ENCODE results near the gene EFNA3.

EFNA3 gene

DNA sequence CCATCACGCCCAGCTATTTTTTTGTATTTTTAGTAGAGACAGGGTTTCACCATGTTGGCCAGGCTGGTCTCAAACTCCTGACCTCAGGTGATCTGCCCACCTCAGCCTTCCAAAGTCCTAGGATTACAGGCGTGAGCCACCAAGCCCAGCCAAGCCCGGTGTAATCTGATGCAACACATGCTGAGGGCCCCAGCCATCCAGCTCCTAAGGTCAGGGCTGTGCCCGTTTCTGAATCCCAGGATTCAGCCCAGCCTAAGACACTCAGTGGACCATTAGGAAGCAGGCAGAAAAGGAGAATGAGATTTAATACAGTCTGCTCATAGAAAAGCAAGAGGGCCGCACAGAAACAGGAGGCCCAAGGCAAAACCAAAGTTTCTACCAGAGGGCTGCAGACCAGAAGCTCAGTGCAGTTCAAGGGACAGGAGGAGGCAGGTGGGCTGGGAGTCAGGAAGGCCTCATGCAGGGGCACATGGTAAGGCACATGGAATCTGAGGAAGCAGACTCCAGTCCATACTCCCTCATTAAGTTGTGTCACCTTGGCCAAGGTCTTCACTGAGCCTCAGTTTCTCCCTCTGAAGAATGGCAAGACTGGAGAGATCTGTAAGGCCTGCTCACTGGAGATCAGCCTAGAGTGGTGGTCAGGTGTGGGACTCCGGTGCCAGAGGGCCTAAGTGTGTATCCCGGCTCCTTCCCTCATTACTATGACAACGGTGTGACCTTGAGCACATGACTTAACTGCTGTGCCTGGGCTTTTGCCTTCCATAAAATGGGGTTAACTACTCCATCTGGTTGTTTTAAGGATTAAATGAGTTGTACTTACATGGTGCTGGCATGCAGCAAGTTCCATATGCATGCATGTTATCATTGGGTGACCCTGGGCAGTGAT lies 29.9 kb upstream of the EFNA3 start:
- no peak for DNase-seq (ENCODE audit: low spot score)

DNA sequence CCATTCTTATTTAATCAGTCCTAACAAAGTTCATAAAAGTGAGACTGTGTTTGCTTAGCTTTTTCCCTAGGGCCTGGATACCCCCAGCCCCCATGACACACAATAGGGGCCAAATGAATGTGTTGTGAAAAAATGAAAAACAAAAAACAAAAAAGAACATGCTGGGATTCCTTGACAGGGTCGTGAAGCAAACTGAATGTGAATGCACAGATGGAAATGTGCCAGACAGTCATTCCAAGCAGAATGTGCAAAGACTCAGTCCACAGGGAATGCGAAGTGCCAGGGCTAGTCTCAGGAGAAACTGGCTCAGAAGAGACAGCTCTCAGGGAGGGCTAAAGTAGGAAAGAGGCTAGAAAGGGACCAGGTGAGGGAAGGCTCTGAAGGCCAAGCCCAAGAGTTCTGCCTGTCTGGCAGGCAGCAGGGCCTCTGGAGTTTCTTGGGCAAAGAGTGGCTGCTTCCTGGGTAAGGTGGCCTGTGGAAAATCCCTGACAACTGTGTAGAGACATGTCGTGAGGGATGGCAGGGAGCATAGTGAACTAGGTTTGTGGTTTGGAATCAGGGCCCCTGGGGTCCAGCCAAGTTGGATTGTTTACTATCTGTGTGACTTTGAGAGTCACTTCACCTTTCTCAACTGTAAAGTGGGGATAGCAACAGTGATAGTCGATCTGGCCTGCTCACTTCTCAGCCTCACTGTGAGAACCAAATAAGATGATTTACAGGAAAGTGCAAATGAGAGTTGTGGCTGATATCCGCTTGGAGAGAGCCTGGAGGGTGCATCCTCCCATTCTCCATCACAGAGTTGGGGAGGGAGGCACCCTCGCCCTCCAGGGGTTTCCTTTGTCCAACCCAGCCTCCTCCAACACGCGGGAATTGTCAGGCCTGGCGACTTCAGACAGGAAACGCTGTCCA lies 28.7 kb upstream of the EFNA3 start:
- DNase-seq (ENCODE audit: low spot score) = peak; percentile 43

DNA sequence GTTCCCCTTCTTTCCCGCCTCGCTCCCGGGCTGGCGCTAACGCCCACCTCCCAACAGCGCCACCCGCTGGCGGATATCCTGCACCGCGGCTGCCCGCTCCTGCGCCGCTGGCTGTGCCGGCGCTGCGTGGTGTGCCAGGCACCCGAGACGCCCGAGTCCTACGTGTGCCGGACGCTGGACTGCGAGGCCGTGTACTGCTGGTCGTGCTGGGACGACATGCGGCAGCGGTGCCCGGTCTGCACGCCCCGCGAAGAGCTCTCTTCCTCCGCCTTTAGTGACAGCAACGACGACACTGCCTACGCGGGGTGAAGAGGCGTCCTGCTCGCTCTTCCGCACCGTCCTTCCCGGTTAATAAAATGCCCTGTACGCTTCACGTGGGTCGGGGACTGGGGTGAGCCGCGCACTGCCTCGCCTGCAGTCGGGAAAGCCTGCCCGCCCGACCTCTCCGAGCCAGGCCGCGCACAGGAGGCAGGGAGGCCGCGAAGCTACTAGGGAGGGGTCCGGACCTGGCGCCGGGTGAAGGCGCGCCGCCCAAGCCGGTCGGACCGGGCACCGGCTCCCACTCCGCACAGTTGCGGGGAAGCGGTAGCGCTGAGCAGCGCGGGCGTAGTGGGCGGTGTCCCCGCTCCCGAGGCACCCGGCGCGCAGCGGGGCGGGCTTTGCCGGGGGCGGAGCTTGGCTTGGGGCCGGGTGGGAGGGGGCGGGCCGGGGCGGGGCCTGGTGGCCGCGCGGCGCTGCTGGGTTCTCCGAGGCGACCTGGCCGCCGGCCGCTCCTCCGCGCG lies 27.9 kb upstream of the EFNA3 start, which contains the start of gene ADAM15:
Gene ADAM15 (plus strand): TSS at position 757 of the 782 bp plus-strand sequence. CDS start 71 bp downstream, outside the sequence.
- peak; percentile 97 for DNase-seq (ENCODE audit: low spot score)

DNA sequence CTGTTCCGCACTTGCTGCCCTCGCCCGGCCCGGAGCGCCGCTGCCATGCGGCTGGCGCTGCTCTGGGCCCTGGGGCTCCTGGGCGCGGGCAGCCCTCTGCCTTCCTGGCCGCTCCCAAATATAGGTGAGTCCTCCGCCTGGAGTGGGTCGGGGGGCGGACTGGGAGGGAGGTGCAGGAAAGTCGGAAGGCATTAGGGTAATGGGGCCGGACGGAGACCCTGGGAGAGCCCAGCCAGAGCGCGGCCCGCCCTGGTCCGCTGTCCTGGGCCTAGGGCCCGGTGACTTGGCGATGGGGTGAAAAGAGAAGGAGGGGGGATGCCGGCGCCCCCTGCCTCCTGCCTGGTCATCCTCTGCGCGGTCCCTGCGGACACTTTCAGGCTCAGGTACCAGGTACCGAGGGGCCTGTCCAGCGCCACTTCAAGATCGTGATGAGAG lies 27.3 kb upstream of the EFNA3 start:
- no peak for DNase-seq (ENCODE audit: low spot score)

DNA sequence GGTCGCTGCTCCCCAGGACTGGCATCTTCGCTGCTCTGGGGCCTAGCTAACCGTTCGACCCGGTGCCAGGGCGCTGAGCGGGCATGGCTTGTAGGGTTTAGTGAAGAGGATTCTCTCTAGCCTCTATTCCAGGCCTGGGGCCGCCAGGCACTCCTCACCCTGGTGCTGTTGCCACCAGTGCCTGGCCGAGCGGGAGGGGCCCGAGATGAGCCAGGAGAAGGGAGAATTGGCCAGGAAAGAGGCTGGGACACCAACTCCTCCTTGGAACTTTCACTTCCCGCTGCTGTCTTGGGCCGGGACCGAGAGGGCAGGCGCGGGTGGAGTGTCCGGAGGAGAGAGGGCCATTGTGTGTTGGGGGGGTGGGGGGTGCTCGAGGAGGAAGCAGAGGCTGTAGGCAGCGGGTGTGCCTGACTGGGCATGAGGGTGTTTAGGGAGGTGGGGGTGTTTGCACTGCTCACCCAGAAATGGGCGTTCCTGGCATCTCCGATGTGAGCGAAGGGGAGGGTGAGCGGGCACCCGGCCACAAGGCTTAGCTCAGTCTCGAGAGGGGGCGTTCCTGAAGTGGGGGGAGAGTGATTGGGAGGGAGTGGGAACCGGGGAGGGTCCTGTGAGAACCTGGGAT lies 26.7 kb upstream of the EFNA3 start:
- DNase-seq (ENCODE audit: low spot score) = peak; percentile 63

DNA sequence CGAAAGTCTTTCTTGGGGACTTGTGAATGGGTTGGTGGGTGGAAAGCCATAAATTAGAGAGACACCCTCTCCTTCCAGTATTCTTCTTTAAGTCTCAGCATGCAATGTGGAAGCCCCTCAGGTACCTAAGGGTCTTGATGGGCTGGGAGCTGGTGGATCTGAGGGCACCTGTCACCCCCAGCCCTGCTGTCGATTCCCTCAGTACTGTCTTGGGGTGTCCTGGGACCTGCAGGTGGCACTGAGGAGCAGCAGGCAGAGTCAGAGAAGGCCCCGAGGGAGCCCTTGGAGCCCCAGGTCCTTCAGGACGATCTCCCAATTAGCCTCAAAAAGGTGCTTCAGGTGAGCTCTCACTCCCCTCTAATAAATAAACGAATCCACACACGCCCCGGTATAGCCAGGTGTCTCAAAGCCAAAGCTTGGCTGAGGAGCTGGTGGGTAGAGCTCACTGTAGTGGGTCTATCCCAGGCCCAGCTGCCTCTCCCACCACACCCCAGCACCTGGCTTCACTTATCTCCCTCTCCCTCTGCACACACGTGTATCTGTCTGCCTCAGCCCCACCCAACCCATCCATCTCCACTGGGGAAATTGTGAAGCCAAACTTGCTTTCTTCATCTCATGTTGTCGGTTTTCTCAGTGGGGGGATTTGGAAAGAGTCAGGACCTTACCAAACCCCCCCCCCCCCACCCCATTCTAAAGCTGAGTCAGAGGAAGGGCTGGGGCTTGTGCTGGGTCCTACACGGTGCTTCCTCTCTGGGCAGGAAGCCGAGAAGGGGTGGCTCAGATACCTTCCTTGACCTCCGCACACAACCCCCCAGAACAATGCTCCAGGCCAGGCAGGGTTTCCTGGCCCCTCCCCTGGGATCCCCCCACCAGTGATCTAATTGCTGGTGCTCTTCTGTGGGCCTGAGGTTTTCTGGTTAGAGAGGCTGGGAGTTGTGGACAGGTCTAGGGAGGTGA lies 25.9 kb upstream of the EFNA3 start:
- DNase-seq (ENCODE audit: low spot score) = peak; percentile 39

DNA sequence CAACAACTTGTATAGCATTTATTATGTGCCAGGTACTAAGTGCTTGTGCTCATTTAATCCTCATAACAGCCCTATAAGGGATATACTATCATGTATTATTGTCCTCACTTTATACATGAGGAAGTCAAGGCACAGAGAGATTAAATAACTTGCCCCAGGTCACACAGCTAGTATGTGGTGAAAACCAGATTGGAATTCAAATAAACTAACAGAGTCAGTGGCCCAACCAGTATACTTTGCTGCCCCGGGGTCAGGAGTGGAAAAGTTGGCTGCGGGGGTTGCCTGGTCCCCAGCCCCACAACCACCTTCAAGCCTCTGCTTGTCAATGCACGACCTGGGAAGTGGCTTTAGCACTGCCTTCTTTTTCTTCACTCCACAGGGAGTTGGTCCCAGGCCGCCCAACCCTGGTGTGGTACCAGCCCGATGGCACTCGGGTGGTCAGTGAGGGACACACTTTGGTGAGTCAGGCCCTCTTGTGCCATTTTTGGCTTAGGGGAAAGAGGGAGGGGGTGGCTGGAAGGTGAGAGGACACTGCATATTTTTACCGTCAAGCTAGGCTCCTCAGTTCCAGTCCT lies 25.0 kb upstream of the EFNA3 start:
- DNase-seq (ENCODE audit: low spot score) = no peak

DNA sequence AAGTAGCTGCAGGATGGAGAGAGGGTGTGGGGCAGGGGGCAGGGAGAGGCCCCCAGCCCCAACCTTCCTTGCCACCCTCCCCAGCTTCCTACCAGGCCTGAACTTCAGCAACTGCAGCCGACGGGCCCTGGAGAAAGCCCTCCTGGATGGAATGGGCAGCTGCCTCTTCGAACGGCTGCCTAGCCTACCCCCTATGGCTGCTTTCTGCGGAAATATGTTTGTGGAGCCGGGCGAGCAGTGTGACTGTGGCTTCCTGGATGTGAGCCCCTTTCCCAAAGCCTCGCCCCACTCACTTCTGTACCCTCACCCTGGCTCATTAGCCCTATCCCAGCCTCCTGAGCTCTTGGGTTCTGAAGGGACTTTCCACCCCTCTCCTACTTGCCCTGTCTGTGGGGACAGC lies 21.5 kb upstream of the EFNA3 start:
- no peak for DNase-seq (ENCODE audit: low spot score)

DNA sequence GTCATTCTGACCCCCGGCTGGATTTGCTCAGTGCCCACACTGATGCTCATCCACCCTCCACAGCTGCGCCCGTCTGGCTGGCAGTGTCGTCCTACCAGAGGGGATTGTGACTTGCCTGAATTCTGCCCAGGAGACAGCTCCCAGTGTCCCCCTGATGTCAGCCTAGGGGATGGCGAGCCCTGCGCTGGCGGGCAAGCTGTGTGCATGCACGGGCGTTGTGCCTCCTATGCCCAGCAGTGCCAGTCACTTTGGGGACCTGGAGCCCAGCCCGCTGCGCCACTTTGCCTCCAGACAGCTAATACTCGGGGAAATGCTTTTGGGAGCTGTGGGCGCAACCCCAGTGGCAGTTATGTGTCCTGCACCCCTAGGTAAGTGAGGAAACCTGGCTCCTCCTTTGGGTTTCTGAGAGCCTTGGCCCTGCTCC lies 20.8 kb upstream of the EFNA3 start:
- no peak for DNase-seq (ENCODE audit: low spot score)

DNA sequence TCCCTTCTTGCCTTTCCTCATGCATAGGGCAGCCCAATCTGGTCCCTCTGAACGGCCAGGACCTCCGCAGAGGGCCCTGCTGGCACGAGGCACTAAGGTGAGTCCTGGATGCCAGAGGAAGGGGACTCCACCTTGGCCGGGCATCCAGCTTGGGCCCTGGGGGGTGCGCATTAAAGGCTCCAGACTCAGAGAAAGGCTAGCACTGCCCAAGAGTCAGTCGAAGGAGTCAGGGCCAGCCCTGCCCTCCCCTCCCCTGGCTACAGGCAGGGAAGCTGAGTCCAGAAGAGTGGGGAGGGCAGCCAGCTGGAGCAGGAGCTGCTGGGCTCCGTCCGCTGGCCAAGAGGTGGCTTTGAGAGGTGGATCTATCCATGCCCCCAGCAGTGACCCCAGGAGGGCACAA lies 17.9 kb upstream of the EFNA3 start:
- DNase-seq (ENCODE audit: low spot score) = no peak

DNA sequence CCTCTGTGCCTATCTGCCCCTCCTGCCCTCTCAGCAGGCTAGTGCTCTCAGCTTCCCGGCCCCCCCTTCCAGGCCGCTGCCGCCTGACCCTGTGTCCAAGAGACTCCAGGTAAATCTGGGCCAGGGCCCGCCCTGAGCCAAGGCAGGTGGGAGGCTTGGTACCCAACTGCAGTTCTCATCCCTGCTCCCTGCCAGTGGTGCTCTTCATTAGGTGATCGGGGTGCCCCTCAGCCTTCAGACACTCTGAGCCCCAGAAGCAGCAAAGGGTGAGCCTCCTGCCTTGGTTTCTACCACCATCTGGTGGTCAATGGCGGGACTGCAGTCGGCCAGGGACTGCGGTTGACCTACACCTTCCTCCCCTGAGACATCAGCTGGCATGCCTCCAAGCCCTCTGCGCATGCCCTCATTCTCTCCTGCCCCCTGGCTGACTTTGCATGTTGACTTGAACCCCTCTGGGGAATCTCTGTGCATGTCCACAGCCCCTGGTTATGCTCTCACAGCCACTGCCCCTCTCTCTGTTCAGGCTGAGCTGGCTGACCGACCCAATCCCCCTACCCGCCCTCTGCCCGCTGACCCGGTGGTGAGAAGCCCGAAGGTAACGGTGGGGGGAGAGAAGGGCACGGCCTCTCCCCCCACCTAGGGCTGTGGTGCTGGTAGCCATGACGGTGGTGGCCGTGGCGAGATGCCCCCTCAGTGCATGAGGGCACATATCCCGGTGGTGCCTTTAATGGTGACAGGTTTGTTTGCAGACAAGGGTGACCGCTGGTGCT lies 17.1 kb upstream of the EFNA3 start:
- DNase-seq (ENCODE audit: low spot score) = peak; percentile 97

DNA sequence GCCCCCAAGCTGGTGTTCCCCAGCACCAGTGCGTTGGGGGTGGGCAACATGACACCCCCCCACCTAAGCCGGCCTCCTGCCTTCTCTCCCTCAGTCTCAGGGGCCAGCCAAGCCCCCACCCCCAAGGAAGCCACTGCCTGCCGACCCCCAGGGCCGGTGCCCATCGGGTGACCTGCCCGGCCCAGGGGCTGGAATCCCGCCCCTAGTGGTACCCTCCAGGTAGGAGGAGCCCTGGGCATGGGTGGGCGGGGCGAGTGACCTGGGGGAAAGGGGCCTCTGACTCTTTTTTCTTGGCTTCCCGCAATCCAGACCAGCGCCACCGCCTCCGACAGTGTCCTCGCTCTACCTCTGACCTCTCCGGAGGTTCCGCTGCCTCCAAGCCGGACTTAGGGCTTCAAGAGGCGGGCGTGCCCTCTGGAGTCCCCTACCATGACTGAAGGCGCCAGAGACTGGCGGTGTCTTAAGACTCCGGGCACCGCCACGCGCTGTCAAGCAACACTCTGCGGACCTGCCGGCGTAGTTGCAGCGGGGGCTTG lies 16.4 kb upstream of the EFNA3 start:
- peak; percentile 80 for DNase-seq (ENCODE audit: low spot score)

DNA sequence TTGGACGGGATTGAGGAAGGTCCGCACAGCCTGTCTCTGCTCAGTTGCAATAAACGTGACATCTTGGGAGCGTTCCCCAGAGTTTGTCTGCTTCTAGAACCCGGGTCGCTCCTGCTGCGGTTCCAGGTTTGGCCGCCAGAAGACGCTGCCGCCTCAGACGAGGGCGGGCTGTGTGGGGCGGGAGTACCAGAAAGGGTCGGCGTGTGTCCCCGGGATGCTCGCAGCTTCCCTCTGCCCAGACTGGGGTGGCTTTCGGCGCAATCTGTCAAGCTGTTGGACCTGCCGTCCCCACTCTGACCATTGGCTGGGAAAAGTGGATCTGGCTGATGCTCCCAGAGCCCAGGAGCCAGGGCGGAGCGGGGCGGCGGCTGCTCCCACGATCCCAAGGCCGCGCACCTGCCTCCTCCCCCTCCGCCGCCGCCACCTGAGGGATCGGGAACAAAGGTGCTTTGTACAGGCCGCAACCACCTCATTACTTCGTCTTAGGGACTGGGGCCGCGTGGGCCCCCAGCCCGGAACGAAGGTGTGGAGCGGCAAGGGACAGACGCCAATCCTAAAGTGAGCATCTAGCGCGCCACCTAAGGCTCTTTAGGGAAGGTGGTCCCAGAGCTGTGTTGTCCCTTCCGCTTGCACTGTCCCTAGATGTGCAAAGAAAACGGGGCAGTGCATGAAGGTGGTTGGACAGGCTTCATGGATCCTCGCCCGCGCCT lies 15.8 kb upstream of the EFNA3 start:
- DNase-seq (ENCODE audit: low spot score) = peak; percentile 94

DNA sequence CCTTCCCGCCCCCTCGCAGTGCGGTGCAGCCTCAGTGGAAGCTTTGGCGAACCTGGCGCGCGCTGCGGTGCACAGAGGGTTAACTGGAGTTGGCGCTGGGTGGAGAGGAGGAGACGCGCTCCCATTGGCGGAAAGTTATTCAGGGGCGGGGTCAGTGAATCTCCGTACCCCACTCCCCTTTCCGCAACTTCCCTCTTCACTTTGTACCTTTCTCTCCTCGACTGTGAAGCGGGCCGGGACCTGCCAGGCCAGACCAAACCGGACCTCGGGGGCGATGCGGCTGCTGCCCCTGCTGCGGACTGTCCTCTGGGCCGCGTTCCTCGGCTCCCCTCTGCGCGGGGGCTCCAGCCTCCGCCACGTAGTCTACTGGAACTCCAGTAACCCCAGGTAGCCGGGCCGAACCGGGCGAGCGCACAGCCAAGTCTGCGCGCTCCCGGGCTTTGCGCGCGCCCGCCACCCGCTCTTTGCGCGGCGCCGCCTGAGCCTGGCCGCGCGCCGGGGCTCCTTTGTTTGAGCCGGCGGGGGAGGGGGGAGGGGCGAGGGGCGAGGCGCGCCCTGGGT lies 15.0 kb upstream of the EFNA3 start, which contains the start of gene EFNA4:
Gene EFNA4 (plus strand): TSS at position 191 of the 561 bp plus-strand sequence. CDS start 84 bp downstream, at position 275.
- DNase-seq (ENCODE audit: low spot score) = peak; percentile 98

DNA sequence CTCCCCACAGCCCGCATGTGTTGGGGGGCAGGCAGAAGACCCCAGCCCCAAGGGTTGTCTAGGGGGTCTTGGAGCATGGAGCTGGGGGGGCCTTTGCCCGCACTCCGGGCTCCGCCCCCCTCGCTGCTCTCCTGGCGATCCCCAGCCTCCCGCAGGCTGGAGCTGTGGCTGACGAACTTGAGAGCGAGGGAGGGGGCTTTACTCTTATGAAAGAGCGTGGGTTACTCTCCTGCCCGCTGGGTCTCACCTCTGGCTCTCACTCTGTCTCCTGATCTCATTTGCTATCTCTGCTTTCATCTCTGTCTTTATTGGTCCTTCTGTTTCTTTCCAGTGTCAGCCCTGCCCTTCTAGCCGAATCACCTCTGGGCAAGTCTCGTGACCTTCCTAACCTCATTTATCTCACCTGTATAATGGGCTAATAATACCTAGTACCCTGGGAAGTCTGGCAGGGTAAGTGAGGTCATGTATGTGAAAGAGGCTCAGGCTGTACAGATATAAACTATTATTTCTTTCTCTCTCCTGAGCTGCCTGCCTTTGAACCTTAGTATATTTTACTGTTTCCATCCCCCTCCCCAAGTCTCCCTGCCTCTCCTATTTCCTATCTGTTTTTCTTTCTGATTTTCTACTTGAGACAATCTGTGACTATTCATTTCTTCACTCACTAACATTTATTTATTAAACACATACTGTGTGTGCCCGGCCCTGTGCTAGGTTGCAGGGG lies 14.4 kb upstream of the EFNA3 start:
- DNase-seq (ENCODE audit: low spot score) = peak; percentile 81

DNA sequence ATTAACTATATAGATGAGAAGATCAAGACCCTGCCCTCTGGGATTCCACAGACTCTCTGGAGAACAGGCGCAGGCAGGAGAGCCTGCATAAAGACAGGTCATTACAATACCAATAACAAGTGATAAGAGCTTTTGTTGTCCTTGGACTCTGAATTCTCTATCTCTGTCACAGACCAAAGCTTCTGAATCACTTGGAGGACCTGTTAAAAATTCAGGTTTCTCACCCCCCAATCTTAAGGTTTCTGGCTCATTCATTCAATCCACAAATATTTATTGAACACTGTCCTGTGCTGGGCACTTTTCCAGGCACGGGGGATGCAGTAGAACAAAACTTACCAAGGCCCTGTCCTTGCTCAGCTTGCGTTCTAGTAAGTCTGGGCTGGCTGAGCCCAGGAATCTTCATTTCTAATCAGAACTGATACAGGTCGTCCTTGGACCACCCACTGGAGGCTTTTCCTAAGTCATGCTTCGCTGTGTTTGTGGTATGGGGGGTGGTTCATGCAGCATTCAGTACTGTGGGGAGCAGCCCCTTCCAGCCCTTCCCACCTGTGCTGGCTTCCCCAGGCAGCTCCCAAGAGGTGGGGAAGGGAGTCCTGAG lies 13.7 kb upstream of the EFNA3 start:
- no peak for DNase-seq (ENCODE audit: low spot score)

DNA sequence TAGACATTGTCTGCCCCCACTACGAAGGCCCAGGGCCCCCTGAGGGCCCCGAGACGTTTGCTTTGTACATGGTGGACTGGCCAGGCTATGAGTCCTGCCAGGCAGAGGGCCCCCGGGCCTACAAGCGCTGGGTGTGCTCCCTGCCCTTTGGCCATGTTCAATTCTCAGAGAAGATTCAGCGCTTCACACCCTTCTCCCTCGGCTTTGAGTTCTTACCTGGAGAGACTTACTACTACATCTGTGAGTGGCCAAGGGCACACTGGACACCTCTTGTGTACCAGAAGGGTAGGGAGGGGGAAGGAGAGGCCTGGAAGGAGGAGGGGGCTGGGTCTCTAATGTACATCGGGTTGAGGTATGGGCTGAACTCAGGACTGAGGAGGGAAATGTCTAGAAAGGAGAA lies 11.9 kb upstream of the EFNA3 start:
- no peak for DNase-seq (ENCODE audit: low spot score)

Measured in HuH-7.5 (cell line).